GM23248 (cell line): ENCODE data around the gene OR4F6.
"Not testable (repeated sequence)": the region's sequence is repeated elsewhere in the genome, so short reads cannot be mapped to it uniquely, and the experiment has no call there.

Source experiments
- EZH2 ChIP-seq: fragments of 200-600 bp; sonication (generic); IDR thresholded peaks from 2 replicates; pipeline ENCODE4 v1.6.1; 2018; ENCODE audit warnings: antibody characterized with exemption, mild to moderate bottlenecking; ENCODE audit not compliant: insufficient read depth, poor library complexity, severe bottlenecking
- EZH2phosphoT487 ChIP-seq: fragments of 200-600 bp; sonication (generic); IDR thresholded peaks from 2 replicates; pipeline ENCODE4 v1.6.1; 2018; ENCODE audit warnings: antibody characterized with exemption, moderate library complexity, mild to moderate bottlenecking, low read depth; ENCODE audit not compliant: insufficient read depth

DNA sequence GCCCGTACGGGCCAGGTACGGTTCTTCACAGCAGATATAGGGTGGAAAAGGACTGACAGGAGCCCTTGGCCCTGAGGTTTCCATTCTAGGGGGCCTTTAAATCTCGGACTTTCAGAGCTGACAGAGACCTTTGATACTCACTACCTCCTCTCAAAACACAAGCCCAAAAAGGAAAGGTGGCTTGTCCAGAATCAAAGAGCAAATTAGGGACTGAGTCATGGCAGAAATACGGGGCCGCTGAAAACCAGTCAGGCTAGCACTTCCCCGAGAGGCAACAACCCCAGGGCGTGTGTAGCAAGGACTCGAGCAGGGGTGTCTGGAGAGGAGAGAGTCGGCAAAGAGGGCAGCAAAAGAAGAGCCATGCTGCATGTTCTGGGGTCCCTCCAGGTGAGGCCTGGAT, 24.7 kb upstream of the OR4F6 start:
- TF ChIP-seq EZH2, EZH2phosphoT487: not testable (repeated sequence)
